Measurements from ENCODE around the gene THBS3.
"Not testable (repeated sequence)": the region's sequence is repeated elsewhere in the genome, so short reads cannot be mapped to it uniquely, and the experiment has no call there.

Gene THBS3

GRCh38 chr1:155207806-155208540 lies at the start of gene THBS3:
Gene THBS3, minus strand, starts transcription at chr1:155207897. Its CDS starts 21 bp downstream, at chr1:155207876.
- no peak for FAIRE-seq

GRCh38 chr1:155256058-155256852 lies 48.6 kb upstream of the THBS3 start:
- no peak for FAIRE-seq

GRCh38 chr1:155255243-155256007 lies 47.7 kb upstream of the THBS3 start, which contains the start of gene ENTREP3:
Gene ENTREP3, minus strand, starts transcription at chr1:155255483. Its CDS starts 606 bp downstream, at chr1:155254877.
- no peak for FAIRE-seq

GRCh38 chr1:155254714-155255242 lies 47.1 kb upstream of the THBS3 start:
- no peak for FAIRE-seq

GRCh38 chr1:155254228-155254713 lies 46.6 kb upstream of the THBS3 start:
- FAIRE-seq: no peak

GRCh38 chr1:155253797-155254196 lies 46.1 kb upstream of the THBS3 start:
- no peak for FAIRE-seq

GRCh38 chr1:155253208-155253607 lies 45.5 kb upstream of the THBS3 start:
- no peak for FAIRE-seq

- FAIRE-seq: no peak
These were observed 43.9 kb upstream of the THBS3 start for GRCh38 chr1:155251566-155251965.

- no peak for FAIRE-seq
These were observed 43.1 kb upstream of the THBS3 start for GRCh38 chr1:155250633-155251449.

- no peak for FAIRE-seq
These were observed 42.5 kb upstream of the THBS3 start for GRCh38 chr1:155250246-155250632.

- no peak for FAIRE-seq
These were observed 40.2 kb upstream of the THBS3 start for GRCh38 chr1:155247667-155248553.

GRCh38 chr1:155246796-155247195 lies 39.1 kb upstream of the THBS3 start:
- not testable (repeated sequence) for FAIRE-seq

GRCh38 chr1:155245163-155245524 lies 37.4 kb upstream of the THBS3 start:
- no peak for FAIRE-seq

GRCh38 chr1:155244368-155245162 lies 36.9 kb upstream of the THBS3 start:
- FAIRE-seq: peak; percentile 84

- no peak for FAIRE-seq
These were observed 35.2 kb upstream of the THBS3 start for GRCh38 chr1:155242805-155243358.

- no peak for FAIRE-seq
These were observed 34.2 kb upstream of the THBS3 start for GRCh38 chr1:155241841-155242264.

- FAIRE-seq: no peak
These were observed 33.5 kb upstream of the THBS3 start for GRCh38 chr1:155241069-155241679.

- no peak for FAIRE-seq
These were observed 28.8 kb upstream of the THBS3 start for GRCh38 chr1:155236451-155236850.

GRCh38 chr1:155235375-155235774 lies 27.7 kb upstream of the THBS3 start:
- not testable (repeated sequence) for FAIRE-seq

Measured in A204.1 (cell line).